GM19193 (cell line): ENCODE data around the gene RAB40C.

ENCODE experiments used
- POLR2A ChIP-seq: IDR thresholded peaks from 4 replicates; pipeline ENCODE4 v1.6.1; 2011; ENCODE audit not compliant: insufficient read depth, insufficient read length; ENCODE audit errors: extremely low read depth

The RAB40C gene

GRCh38 chr16:577796-578195 is 12.1 kb upstream of the RAB40C start:
- no peak for TF ChIP-seq POLR2A

- TF ChIP-seq POLR2A, result no peak
Measured at GRCh38 chr16:578232-578869, 11.5 kb upstream of the RAB40C start.

DNA sequence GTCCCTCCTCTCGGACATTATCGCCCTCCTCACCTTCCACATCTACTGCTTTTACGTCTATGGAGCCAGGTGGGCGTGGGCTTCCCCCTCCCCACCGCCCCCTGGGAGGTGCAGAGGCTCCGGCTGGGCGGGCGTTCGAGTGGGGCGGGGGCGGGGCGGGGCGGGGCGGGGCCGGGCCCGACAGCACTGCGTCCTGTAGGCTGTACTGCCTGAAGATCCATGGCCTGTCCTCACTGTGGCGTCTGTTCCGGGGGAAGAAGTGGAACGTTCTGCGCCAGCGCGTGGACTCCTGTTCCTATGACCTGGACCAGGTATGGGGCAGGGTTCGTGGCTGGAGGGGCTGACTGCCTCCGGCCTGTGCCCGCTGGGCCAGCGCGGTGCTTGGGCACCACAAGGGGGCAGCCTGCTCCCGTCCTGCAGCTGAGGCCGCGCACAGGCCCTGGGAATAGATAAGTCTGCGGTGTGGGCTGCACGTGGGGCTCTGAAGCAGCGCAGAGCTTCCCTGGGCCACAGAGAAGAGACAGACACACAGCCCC is 10.9 kb upstream of the RAB40C start:
- TF ChIP-seq POLR2A, result no peak

GRCh38 chr16:580141-580945 is 9.5 kb upstream of the RAB40C start:
- no peak for TF ChIP-seq POLR2A

DNA sequence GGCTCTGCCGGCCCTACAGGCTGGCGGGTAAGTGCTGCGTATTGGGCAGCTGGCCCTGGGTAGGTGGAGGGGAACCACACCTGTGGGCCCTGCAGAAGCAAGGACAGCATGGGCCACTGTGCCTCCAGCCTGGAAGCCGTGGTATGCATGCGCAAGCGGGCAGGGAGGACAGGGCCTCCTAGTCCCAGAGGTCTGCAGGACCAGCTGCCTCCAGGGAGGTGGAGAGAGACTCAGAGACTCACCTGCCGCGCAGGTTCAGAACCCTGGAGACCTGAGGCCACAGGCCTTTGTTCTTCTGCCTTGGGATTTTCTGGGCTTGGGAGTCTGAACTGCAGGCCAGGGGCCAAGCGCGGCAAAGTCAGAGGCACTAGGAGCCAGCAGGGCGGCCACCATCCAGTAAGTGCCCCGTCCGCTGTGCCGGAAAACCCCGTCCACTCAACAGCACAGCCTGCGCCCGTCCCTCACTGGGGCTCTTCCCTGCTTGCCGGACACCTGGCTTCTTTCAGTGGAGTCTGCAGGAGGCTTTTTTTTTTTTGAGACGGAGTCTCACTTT is 8.8 kb upstream of the RAB40C start:
- no peak for TF ChIP-seq POLR2A

DNA sequence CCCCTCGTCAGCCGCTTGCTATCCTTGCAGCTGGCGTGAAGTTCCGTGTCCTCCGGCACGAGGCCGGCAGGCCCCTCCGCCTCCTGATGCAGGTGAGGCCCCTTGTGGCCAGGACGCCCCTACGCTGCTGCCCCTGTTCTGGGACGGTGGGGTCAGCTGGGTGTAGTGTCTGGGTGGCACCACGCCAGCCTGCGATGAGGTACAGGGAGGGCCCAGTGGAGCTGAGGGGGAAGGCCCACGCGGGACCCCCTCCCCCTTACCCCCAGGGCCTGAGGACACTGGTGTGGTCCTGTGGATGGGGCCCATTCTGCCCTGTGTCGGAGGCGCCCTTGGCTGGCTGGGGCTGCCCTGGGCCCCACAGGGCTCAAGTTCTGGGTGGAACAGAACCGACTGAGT is 7.7 kb upstream of the RAB40C start:
- no peak for TF ChIP-seq POLR2A

DNA sequence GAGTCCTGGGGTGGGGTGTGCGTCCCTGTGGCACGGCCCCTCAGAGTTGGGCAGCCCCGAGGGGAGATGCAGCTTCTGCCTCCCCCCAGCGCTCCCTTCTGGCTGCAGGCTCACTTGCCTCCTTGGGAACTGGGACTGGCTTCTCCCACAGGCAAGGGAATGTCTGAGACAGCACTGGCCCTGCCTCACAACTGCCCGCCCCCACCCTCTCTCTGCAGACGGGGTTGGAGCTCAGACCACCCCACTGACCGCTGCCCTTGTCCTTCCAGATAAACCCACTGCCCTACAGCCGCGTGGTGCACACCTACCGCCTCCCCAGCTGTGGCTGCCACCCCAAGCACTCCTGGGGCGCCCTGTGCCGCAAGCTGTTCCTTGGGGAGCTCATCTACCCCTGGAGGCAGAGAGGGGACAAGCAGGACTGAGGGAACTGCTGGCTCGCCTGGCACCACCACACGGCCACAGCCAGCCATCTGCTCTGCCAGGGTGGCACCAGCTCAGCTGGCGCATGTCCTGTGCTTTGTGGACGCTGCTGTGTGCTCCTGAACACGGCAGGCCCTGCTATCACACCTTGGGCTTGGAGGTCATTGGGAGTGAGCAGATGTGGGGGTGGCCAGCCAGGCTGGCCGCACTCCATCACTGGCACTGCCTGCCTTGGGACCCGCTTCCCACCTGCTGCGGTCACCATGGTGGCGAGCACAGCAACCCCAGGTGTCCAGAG is 7.1 kb upstream of the RAB40C start:
- TF ChIP-seq POLR2A, result no peak

DNA sequence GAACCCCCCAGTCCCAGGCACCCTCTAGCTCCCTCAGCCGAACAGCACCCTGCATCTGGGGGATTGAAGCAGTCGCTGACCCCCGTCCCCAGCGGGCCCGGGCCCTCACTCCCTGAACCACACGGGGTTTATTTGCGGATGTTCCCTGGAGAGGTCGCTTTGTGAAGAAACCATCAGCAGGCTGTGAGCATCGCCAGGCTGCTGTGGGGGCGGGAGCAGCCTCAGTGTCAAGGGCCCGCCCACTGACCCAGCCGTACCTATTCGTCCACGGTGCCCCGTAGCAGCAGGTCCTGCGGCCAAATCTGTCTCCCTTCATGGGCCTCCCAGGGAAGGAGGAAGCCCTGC is 6.4 kb upstream of the RAB40C start:
- TF ChIP-seq POLR2A, result no peak

DNA sequence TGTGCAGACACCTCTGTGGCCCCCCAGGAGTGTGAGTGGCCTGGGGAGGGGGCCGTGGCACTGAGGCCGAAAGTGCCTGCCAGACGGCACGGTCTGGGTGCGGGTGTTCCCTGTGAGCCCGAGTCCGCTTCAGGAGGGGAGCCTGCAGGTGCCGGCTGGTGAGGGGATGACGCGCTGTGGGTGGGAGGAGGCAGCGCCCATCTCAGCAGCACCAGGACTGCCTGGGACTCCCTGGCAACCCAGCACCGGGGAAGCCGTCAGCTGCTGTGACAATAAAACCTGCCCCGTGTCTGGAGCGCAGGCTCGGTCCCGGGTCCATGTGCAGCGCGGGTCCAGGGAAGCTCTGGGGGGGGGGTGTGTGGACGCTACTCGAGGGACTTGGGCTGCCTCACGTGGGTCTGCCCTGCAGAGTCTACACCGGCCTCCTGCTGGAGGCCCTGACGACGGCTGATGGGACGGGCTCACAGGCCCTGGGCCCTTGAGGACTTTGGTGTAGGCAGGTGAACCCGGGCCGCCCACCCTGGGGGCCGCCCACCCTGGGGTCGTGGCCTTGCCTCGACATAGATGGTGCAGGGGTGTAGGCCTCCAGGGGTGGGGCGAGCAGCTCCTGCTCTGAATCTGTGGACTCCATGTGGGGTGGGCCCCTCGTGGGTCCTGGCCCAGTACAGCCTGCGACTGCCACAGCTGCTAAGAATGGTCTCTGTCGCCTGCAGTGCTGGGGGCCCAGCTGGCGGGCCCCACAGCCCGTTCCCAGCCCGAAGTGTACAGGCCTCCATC is 5.9 kb upstream of the RAB40C start:
- no peak for TF ChIP-seq POLR2A

GRCh38 chr16:585351-585750 is 4.5 kb upstream of the RAB40C start:
- no peak for TF ChIP-seq POLR2A

GRCh38 chr16:586047-586644 is 3.7 kb upstream of the RAB40C start:
- peak; percentile 9 for TF ChIP-seq POLR2A

- TF ChIP-seq POLR2A, result peak; percentile 34
Measured at GRCh38 chr16:586645-587590, 2.9 kb upstream of the RAB40C start.

- no peak for TF ChIP-seq POLR2A
Measured at GRCh38 chr16:588639-588888, 1.3 kb upstream of the RAB40C start.
